Neural cell (in vitro differentiated cells): ENCODE data around the gene TNKS1BP1. TPM values are rescaled to one million over a fixed set of nuclear protein-coding genes. Genes with fewer than 3 reads are reported as not detected.

ENCODE experiments used
- H2AFZ ChIP-seq: fragments of 200-600, 300-800 bp; sonication (generic), shearing (Covaris generic); 2 replicates; pipeline ENCODE4 v1.6.0; 2014; ENCODE audit warnings: low read depth, mild to moderate bottlenecking, antibody characterized with exemption, low read length, moderate library complexity
- H3F3A ChIP-seq: fragments of 200-600 bp; shearing (Covaris generic); 2 replicates; pipeline ENCODE4 v1.6.1; 2016; ENCODE audit warnings: mild to moderate bottlenecking, moderate library complexity, mixed read lengths, antibody characterized with exemption, low read length; ENCODE audit not compliant: insufficient read depth, poor library complexity, severe bottlenecking
- H3K27ac ChIP-seq: fragments of 200-600, 300-800 bp; sonication (generic), shearing (Covaris generic); 2 replicates; pipeline ENCODE4 v1.5.1; 2014; ENCODE audit warnings: mild to moderate bottlenecking, low read length, moderate library complexity
- H3K27me3 ChIP-seq: fragments of 300-800, 200-600 bp; sonication (generic), shearing (Covaris generic); 2 replicates; pipeline ENCODE4 v1.6.0; 2014; ENCODE audit warnings: mild to moderate bottlenecking, low read depth, low read length, moderate library complexity; ENCODE audit not compliant: insufficient read depth
- H3K36me3 ChIP-seq: fragments of 300-800, 200-600 bp; sonication (generic), shearing (Covaris generic); 2 replicates; pipeline ENCODE4 v1.5.1; 2014; ENCODE audit warnings: mild to moderate bottlenecking, antibody characterized with exemption, low read length, moderate library complexity; ENCODE audit not compliant: insufficient read depth
- H3K4me2 ChIP-seq: fragments of 300-800, 200-600 bp; sonication (generic), shearing (Covaris generic); 2 replicates; pipeline ENCODE4 v1.6.0; 2014; ENCODE audit warnings: mild to moderate bottlenecking, low read length
- H3K4me3 ChIP-seq: fragments of 300-800, 200-600 bp; sonication (generic), shearing (Covaris generic); 2 replicates; pipeline ENCODE4 v1.5.1; 2014; ENCODE audit warnings: mild to moderate bottlenecking, low read length, moderate library complexity
- H3K79me2 ChIP-seq: fragments of 200-600 bp; shearing (Covaris generic); replicated peaks from 2 replicates; pipeline ENCODE4 v1.6.0; 2014; ENCODE audit warnings: mild to moderate bottlenecking, low read length, moderate library complexity; ENCODE audit not compliant: insufficient read depth
- H3K9ac ChIP-seq: fragments of 300-800, 200-600 bp; sonication (generic), shearing (Covaris generic); 2 replicates; pipeline ENCODE4 v1.6.1; 2016; ENCODE audit warnings: mild to moderate bottlenecking, low read length, mixed read lengths
- H3K9me2 ChIP-seq: fragments of 200-600 bp; shearing (Covaris generic); 2 replicates; pipeline ENCODE4 v1.6.1; 2016; ENCODE audit warnings: mild to moderate bottlenecking, low read length, mixed read lengths; ENCODE audit not compliant: insufficient read depth
- H3K9me3 ChIP-seq: fragments of 200-600, 300-800 bp; sonication (generic), shearing (Covaris generic); 2 replicates; pipeline ENCODE4 v1.6.1; 2016; ENCODE audit warnings: mild to moderate bottlenecking, mixed run types, low read length, moderate library complexity, mixed read lengths
- H4K20me1 ChIP-seq: fragments of 200-600 bp; shearing (Covaris generic); 2 replicates; pipeline ENCODE4 v1.6.1; 2016; ENCODE audit warnings: mild to moderate bottlenecking, mixed run types; ENCODE audit not compliant: insufficient read depth
- EP300 ChIP-seq: fragments of 450-650 bp; conservative IDR thresholded peaks from 2 replicates; pipeline ENCODE4 v1.6.1; 2014; ENCODE audit warnings: antibody characterized with exemption, mild to moderate bottlenecking, moderate library complexity; ENCODE audit not compliant: poor library complexity, severe bottlenecking
- EZH2 ChIP-seq: fragments of 200-600, 300-800 bp; shearing (Covaris generic), sonication (generic); IDR thresholded peaks from 2 replicates; pipeline ENCODE4 v1.6.1; 2014; ENCODE audit warnings: antibody characterized with exemption, low read length, borderline replicate concordance, mild to moderate bottlenecking; ENCODE audit not compliant: insufficient read depth, poor library complexity, severe bottlenecking
- MXI1 ChIP-seq: fragments of 450-650 bp; conservative IDR thresholded peaks from 2 replicates; pipeline ENCODE4 v1.6.1; 2014; ENCODE audit warnings: antibody characterized with exemption, mild to moderate bottlenecking; ENCODE audit not compliant: poor library complexity, severe bottlenecking
- POLR2AphosphoS5 ChIP-seq: IDR thresholded peaks from 2 replicates; pipeline ENCODE4 v1.6.1; 2012
- RAD21 ChIP-seq: fragments of 450-650 bp; conservative IDR thresholded peaks from 2 replicates; pipeline ENCODE4 v1.6.1; 2014; ENCODE audit warnings: antibody characterized with exemption, mild to moderate bottlenecking, moderate library complexity
- SMC3 ChIP-seq: fragments of 450-650 bp; conservative IDR thresholded peaks from 2 replicates; pipeline ENCODE4 v1.6.1; 2014; ENCODE audit warnings: antibody characterized with exemption, mild to moderate bottlenecking, moderate library complexity; ENCODE audit not compliant: poor library complexity
- TAF1 ChIP-seq: IDR thresholded peaks from 2 replicates; pipeline ENCODE4 v1.6.1; 2012; ENCODE audit warnings: low read depth
- polyA plus RNA-seq: library from polyadenylated mRNA; depleted of rRNA; stranded (reverse); fragments of >200 nt; gene quantifications from 2 replicates; pipeline ENCODE4 v1.2.3, GENCODE V29; 2014
- TF ChIP-seq, protein P1 (sequence below): IDR thresholded peaks from 2 replicates; pipeline ENCODE4 v1.6.1; 2012; ENCODE audit warnings: borderline replicate concordance
- TF ChIP-seq, protein P2 (sequence below): fragments of 450-650 bp; IDR thresholded peaks from 2 replicates; pipeline ENCODE4 v1.5.1; 2014; ENCODE audit warnings: antibody characterized with exemption, mild to moderate bottlenecking, moderate library complexity; ENCODE audit not compliant: poor library complexity, severe bottlenecking

TNKS1BP1 gene
- polyA plus RNA-seq, 1 donor from 2014 or later = 8.9 TPM

DNA sequence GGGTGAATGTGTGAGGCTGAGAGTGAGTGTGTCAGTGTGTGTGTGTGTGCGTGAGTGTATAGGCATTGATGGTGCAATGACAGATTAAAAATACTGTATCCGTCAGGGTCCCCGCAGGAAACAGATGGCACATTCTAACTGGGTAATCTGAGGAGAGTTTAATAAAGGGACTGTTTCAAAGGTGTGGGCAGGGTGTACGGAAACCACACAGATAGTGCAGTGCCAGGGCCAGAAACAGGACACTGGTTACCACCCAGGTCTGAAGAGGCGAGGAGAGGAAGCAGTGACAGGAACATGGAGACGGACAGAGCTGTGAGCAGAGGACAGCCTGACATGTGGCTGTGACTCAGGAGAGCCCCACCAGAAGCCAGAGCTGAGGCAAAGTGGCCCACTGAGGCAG lies 29.9 kb upstream of the TNKS1BP1 start:
- no peaks in the 10 kb centered on the region for H3K9me2 ChIP-seq
- H3K4me2 ChIP-seq = no peak overlapping the region
- no peaks in the 10 kb centered on the region for H3K9me3 ChIP-seq
- H3K4me3 ChIP-seq = no peak overlapping the region
- H3K79me2 ChIP-seq = no peaks in the 10 kb centered on the region
- H3K9ac ChIP-seq = no peak overlapping the region
- no peak for TF ChIP-seq TAF1
- TF ChIP-seq EZH2 = no peak
- no peak for TF ChIP-seq EP300
- TF ChIP-seq RAD21 = no peak
- no peak for TF ChIP-seq SMC3
- TF ChIP-seq, protein P1, sequence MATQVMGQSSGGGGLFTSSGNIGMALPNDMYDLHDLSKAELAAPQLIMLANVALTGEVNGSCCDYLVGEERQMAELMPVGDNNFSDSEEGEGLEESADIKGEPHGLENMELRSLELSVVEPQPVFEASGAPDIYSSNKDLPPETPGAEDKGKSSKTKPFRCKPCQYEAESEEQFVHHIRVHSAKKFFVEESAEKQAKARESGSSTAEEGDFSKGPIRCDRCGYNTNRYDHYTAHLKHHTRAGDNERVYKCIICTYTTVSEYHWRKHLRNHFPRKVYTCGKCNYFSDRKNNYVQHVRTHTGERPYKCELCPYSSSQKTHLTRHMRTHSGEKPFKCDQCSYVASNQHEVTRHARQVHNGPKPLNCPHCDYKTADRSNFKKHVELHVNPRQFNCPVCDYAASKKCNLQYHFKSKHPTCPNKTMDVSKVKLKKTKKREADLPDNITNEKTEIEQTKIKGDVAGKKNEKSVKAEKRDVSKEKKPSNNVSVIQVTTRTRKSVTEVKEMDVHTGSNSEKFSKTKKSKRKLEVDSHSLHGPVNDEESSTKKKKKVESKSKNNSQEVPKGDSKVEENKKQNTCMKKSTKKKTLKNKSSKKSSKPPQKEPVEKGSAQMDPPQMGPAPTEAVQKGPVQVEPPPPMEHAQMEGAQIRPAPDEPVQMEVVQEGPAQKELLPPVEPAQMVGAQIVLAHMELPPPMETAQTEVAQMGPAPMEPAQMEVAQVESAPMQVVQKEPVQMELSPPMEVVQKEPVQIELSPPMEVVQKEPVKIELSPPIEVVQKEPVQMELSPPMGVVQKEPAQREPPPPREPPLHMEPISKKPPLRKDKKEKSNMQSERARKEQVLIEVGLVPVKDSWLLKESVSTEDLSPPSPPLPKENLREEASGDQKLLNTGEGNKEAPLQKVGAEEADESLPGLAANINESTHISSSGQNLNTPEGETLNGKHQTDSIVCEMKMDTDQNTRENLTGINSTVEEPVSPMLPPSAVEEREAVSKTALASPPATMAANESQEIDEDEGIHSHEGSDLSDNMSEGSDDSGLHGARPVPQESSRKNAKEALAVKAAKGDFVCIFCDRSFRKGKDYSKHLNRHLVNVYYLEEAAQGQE = no peak
- TF ChIP-seq POLR2AphosphoS5 = no peak
- no peaks in the 10 kb centered on the region for H3K36me3 ChIP-seq
- H3K27me3 ChIP-seq = no peaks in the 10 kb centered on the region
- no peak overlapping the region for H3K27ac ChIP-seq
- H2AFZ ChIP-seq = no peak overlapping the region
- no peaks in the 10 kb centered on the region for H3F3A ChIP-seq
- H4K20me1 ChIP-seq = no peaks in the 10 kb centered on the region

DNA sequence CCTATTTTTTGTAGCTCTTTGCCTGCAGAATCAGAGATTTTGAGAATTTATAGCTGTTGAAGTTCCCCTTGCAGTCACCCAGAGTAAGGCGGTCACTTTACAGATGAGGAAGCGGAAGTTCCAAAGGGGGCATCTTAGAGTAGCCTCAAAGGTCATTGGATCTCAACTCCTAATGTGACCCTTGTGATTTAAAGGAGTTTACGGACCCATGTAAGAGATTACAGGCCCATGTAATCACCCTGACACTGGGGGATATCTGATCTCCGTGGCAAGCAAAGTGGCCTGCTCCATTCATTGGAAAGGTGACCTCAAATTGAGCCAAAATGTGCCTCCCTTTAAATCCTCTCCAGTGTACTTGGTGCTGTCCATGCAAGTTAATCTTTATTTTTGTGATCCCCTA lies 29.1 kb upstream of the TNKS1BP1 start:
- Histone ChIP-seq H3K9me3 (no peaks in the 10 kb centered on the region), H3K4me3 (no peak overlapping the region), H2AFZ (no peak overlapping the region), H3K36me3 (no peaks in the 10 kb centered on the region), H3K9ac (no peak overlapping the region), H3K79me2 (no peaks in the 10 kb centered on the region), H3K4me2 (no peak overlapping the region), H3K9me2 (no peaks in the 10 kb centered on the region), H3F3A (no peaks in the 10 kb centered on the region), H3K27me3 (no peaks in the 10 kb centered on the region), H4K20me1 (no peaks in the 10 kb centered on the region), H3K27ac (no peak overlapping the region)
- TF ChIP-seq POLR2AphosphoS5 = no peak
- TF ChIP-seq EP300 = no peak
- TF ChIP-seq, protein P1 = no peak
- TF ChIP-seq, protein P2, sequence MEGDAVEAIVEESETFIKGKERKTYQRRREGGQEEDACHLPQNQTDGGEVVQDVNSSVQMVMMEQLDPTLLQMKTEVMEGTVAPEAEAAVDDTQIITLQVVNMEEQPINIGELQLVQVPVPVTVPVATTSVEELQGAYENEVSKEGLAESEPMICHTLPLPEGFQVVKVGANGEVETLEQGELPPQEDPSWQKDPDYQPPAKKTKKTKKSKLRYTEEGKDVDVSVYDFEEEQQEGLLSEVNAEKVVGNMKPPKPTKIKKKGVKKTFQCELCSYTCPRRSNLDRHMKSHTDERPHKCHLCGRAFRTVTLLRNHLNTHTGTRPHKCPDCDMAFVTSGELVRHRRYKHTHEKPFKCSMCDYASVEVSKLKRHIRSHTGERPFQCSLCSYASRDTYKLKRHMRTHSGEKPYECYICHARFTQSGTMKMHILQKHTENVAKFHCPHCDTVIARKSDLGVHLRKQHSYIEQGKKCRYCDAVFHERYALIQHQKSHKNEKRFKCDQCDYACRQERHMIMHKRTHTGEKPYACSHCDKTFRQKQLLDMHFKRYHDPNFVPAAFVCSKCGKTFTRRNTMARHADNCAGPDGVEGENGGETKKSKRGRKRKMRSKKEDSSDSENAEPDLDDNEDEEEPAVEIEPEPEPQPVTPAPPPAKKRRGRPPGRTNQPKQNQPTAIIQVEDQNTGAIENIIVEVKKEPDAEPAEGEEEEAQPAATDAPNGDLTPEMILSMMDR = no peak
- no peak for TF ChIP-seq RAD21
- TF ChIP-seq EZH2 = no peak
- no peak for TF ChIP-seq SMC3
- TF ChIP-seq MXI1 = no peak
- TF ChIP-seq TAF1 = no peak
